ENCODE measurements around the gene ZNF445.

DNA sequence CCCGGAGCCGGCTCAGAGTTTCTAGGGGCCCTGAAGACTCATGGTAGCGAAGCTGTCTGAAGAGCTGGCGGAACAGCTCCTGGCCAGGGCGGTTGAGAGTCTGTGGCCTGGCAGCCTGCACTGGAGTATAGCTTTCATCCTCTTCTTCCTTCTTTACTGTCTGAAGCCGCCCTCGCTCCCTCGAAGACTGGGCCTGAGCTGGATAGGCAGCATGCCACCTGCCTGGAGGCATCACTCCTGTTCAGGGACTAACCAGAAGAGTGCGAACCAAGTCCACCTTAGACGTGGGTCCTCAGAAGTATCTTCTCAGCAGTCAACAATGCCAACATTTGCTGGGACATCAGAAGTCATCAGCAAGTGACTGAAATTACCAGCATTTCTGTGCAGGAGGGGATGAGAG is 22.2 kb downstream of the ZNF445 start:
- TF ChIP-seq, protein P1, sequence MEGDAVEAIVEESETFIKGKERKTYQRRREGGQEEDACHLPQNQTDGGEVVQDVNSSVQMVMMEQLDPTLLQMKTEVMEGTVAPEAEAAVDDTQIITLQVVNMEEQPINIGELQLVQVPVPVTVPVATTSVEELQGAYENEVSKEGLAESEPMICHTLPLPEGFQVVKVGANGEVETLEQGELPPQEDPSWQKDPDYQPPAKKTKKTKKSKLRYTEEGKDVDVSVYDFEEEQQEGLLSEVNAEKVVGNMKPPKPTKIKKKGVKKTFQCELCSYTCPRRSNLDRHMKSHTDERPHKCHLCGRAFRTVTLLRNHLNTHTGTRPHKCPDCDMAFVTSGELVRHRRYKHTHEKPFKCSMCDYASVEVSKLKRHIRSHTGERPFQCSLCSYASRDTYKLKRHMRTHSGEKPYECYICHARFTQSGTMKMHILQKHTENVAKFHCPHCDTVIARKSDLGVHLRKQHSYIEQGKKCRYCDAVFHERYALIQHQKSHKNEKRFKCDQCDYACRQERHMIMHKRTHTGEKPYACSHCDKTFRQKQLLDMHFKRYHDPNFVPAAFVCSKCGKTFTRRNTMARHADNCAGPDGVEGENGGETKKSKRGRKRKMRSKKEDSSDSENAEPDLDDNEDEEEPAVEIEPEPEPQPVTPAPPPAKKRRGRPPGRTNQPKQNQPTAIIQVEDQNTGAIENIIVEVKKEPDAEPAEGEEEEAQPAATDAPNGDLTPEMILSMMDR (IDR thresholded peaks at IDR 0.05; ENCODE audit: insufficient read depth, low read length, poor library complexity, severe bottlenecking) = no peak
- TF ChIP-seq EZH2phosphoT487 (conservative IDR thresholded peaks at IDR 0.05; ENCODE audit: low read length) = no peak
